DMS79 treated with DMSO at 0.1 percent for 48 hours (cell line): Measurements from ENCODE around the gene SIRT7.

Source experiments
- DNase-seq: peaks from one replicate; lab custom pipeline; 2025; lab: John Stamatoyannopoulos, UW

The SIRT7 gene, protein sequence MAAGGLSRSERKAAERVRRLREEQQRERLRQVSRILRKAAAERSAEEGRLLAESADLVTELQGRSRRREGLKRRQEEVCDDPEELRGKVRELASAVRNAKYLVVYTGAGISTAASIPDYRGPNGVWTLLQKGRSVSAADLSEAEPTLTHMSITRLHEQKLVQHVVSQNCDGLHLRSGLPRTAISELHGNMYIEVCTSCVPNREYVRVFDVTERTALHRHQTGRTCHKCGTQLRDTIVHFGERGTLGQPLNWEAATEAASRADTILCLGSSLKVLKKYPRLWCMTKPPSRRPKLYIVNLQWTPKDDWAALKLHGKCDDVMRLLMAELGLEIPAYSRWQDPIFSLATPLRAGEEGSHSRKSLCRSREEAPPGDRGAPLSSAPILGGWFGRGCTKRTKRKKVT

DNA sequence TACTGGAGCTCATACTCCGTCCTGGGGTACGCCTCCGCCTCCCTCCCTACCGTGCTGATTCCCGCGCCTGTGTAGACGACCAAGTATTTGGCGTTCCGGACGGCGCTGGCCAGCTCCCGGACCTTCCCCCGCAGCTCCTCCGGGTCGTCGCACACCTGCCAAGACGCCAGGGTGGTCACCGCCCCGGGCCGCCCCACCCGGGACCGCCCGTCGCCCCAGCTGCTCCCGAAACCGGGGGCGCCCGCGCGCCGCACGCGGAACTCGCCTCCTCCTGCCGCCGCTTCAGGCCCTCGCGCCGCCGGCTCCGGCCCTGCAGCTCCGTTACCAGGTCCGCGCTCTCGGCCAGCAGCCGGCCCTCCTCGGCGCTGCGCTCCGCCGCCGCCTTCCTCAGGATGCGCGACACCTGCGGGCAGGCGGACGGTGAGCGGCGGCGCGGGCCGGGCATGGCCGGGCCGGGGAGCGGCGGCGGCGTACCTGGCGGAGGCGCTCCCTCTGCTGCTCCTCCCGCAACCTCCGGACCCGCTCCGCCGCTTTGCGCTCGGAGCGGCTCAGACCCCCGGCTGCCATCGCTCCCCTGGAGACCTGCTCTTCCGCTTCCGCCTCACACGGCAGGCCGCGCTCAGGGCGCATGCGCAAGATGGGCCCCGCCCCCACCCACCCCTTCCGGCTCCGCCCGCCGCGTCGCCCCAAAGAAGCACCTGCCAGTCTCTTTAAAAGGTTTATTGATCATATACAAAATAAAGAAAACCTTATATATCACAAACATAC lies at the start of gene SIRT7:
Gene SIRT7 (minus strand): TSS at position 612 of the 768 bp plus-strand sequence. CDS start 45 bp downstream, at position 567.
- peak; percentile 56 for DNase-seq

DNA sequence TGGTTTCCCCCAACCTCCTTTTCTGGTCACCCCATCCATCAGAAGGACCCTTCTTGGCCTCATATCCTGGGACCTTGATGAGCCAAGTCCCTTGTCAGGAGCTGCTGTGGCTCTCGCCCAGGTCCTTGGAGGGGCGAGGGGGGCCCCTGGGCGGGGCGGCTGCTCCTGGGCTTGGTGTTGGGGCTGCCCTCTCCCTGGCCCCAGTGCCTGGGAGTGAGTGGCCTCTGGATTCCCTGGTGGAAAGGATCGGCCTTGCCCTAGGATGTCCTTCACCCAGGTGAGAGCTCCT lies 49.2 kb upstream of the SIRT7 start:
- no peak for DNase-seq

DNA sequence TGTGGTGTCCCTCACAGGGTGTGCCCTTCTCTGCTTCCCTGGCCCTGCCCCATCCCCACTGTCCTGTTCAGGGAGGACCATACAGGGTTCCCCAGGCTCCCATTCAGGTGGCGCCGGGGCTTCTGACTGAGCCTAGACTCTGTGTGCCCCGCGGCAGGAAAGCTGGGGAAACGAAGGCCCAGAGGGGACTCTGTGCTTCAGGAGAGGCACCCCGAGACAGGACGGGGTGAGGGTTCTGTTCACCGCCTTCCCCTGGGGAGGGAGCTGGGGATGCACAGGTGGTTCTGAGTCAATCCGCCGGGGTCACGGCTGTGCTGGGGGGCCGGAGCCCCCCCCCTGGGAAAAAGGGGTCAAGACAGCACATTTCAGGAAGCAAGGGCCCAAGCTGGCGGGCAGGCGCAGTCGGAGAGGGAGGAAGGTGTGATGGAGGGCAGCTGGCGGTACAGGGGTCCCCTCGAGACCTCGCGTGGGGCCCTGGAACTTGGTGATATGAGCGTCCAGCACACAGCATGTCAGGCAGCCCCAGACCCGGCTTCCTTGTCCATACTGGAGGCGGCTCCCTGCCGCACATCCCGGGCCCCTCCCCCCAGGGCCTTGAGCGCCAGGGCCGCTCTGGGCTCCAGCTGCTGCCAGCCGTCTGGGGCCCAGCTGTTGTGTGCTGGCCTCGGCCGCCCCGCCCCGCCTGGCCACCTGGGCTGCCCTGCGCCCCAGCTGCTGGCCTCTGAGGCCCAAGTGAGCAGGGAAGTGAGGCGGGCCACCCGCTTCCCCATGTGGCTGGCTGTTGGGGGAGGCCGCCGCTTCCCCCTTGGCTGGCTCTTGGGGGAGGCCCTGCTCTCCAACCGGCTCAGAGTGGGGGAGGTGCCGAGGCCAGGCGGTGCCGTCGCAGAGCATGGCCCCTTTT lies 48.6 kb upstream of the SIRT7 start:
- DNase-seq: no peak

DNA sequence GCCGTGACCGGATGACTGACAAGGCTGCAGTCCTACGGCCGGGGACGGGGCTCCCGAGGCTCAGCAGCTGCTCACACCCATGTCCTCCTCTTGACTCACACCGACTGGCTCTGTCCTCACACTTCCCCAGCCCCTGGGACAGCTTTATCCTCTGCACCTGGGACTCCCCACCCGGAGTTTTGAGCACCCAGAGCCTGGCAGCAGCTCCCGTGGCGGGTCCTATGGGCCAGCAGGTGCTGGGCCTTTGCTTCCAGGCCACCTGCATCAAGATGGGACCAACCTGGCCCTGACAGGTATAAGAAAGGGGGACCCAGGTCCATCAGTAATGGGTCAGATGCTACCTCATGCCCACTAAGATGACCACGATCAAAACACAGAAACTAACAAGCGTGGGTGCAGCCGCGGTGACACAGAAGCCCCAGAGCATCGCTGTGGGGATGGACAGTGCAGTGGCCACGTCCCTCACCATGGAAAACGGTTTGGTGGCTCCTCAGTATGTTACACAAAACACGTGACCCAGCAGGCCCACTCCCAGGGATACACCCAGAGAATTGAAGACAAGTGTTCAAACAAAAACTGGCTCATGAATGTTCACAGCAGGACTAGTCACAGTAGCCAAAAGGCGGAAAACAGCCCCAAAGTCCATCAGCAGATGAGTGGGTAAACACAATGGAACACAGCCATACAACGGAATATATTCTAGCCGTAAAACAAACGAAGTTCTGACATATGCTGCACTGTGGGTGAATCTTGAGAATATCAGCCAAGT lies 46.3 kb upstream of the SIRT7 start:
- DNase-seq: no peak

DNA sequence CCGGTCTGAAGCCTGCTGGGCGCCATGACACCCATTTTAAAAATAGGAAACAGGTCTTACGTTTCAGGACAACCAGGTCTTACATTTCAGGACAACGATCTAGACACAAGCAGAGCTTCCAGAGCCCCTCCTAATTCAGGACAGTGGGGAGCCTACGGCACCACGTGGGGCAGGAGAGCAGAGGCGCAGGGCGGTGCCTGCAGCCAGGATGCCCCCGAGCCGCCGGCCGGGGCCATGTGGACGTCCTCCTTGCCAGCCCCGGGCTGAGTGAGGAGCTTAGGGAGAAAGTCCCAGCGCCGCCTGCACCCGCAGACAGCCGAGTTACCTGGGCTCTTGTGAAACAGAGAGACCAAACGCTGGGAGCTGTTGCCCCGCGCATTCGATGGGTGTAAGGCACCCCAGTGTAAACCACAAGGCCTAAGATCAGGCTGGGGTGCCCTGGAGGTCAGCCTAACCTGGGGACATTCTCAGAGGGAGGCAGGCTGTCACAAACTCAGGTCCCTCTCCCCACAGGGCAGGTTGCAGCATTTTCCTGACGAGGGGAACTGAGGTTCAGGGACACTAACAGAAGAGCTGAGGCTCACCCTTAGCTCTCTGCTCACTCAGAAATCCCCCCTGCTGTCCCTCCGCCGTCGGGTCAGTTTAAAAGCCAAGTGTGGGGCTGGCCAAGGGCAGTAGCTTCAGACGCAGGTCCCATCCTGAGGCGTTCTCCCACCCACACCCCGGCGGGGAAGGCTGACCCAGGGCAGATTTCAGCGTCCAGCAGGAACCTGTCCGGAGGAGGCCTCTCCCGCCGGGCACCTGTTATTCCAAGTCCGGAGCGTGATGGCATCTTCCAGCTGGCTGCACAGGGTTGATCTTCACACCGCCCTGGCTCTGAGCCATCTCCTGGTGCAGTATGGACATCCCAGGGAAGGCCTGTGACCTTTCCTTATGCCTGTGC lies 44.8 kb upstream of the SIRT7 start:
- no peak for DNase-seq

DNA sequence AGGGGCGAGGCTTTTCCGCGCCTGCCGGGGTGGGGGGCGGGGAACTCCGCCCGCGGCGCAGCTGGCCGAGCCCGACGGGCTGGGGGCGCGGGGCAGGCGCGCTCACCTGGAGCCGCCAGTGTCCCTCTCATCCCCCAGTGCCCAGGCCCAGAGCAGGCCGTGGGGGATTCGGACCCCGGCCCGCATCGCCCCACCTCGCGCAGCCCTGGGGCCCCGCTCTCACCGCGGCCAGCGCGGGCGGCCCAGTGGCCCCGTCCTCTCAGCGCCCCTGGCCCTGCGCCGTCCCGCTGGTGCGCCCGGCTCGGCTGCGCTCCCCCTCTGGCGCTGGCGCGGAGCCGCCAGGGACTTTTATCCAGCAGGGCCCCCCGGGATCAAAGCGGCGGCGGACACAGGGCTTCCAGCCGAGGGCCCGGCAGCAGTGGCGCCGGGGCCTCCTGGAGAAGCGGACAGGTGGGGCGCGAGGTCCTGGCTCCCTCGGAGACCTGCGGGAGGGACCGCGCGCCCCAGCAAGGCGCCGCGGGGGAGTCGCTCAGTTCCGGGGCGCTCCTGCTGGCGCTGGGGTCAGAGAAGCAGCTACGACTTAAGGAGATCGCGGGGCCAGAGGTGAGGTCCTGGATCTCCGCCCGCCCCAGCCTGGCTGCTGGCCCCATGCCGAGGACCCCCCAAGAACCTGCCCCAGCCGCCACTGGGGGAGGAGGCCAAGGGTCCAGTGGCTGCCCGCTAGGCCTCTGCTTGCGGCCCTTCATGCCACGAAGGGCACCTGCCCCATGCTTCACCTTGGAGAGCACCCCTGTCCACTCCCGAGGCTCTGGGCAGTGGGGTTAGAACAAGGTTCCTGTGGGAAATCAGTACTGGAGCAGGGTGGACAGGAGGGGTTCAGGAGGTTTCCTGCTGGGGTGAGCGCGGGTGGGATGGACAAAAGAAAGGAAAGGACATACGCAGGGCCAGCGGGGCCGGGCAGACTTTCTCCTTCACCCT lies 43.8 kb upstream of the SIRT7 start:
- DNase-seq: no peak

DNA sequence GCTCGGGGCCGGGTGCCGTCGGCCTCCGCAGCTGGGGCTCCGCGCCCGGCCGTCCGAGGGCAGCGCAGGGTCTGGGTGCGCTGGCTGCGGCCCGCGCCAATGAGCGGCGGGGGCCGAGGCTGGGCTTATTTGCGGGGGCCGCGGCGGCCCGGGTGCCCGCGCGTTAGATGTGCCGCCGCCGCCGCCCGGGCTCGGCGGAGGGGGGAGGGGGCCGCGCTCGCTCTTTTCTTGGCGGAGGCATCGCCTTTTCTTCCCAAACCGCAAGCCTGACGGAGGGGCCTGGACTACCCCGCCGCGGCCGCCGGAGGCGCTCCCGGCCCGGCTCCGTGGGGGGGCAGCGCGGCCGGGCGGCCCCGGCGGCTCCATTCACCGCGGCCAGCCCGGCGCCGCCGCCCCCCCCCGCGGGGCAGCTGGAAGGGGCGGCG lies 43.1 kb upstream of the SIRT7 start, which contains the start of gene NOTUM:
Gene NOTUM (minus strand): TSS at position 101 of the 425 bp plus-strand sequence. CDS start 278 bp downstream, outside the sequence.
- no peak for DNase-seq

DNA sequence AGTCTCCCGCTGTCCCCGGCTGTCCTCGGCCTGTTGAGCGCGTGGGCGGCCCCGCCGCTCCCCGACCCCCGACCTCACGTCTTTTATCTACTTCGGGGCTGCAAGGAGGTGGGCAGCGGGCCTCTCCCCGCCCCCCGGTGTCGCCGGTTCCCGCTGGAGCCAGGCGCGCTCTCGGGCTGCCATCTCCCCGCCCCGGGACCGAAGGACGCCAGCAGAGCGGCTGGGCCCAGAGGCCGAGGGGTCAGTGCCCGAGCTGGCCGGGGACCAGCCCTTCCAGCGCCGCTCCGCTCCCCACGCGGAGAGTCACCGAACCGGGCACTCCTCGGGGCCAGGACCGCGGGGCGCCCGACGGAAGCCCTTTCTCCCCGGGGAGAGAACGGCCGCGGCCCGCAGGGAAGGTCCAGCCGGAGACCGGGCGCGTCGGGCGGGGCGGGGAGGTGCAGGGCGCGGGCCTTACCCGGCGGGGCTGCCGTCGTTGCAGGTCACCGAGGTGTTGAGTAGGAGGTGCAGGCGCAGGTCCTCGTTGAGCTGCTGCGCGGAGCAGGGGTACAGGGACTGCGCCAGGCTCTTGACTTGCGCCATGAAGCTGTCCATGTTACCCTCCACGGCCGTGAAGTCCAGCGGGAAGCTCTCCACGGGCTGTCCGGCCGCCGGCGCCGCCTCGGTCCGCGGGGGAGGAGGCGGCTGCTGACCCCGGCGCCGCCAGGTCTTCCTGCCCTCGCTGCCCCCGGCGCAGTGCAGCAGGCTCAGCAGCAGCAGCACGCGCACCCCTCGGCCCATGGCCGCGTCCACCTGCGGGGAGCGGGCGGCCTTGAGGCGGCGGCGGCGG lies 42.4 kb upstream of the SIRT7 start:
- no peak for DNase-seq

DNA sequence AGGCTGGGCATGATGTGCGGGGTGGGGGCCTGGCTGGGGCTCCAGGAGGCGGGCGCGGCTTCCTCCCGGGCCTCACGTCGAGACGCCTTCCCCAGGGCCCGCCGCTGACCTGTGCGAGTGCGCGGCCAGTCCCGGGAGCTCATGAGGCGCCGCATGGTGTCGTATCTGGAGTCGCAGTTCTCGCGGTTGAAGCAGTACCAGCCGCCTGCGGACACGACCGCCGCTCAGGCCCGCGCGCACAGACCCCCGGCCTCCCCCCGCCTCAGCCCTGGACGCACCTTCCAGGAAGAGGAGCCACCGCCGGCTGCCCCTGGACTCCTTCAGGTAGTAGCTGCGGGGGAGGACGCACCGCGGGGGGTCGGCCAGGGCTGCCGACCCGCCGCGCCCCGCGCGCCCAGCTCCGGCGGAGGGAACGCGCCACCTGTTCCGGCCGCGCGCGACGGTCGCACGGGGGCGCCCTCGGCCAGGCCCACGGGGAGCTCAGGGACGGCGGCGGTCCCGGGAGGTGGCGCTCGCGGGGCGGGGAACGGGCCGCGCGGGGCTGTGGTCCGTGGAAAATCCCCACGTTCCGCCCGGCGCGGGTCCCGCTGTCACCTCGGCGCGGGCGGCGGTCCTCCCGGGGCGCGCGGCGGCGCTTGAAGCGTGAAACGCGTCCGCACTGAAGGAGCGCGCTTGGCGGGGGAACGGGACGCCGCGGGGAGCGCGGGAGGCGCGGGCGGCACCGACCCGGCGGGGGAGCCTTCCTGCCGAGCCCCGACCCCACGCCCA lies 41.6 kb upstream of the SIRT7 start:
- DNase-seq: no peak

DNA sequence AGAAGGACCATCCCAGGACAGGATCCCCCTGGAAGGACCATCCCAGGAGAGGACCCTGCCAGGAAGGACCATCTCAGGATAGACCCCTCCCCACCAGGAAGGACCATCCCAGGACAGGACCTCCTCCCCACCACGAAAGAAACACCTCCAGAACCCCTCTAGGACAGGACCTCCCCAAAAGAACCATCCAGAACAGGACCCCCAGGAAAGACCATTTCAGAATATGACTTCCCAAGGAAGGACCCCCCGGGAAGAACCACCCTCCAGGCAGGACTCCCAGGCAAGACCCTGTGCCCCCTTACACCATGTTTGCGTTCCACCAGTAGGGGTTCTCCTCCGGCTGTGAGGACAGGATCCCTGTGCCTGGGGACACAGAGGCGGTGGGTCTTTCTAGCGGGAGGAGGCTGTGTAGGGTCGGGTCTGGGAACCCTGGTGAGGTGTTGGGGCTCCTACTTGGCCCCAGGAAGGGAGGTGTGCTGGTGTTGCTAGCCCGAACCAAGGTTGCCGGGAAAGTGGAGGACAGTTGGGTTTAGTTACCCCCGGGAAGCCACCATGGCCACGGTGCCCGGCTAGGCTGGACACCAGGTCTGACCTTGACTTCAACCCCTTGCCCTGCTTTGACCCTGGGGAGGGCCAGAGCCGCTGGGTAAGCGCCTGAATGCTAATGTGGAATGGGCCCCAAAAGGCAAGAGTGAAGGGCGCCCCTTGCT lies 40.8 kb upstream of the SIRT7 start:
- DNase-seq: no peak

DNA sequence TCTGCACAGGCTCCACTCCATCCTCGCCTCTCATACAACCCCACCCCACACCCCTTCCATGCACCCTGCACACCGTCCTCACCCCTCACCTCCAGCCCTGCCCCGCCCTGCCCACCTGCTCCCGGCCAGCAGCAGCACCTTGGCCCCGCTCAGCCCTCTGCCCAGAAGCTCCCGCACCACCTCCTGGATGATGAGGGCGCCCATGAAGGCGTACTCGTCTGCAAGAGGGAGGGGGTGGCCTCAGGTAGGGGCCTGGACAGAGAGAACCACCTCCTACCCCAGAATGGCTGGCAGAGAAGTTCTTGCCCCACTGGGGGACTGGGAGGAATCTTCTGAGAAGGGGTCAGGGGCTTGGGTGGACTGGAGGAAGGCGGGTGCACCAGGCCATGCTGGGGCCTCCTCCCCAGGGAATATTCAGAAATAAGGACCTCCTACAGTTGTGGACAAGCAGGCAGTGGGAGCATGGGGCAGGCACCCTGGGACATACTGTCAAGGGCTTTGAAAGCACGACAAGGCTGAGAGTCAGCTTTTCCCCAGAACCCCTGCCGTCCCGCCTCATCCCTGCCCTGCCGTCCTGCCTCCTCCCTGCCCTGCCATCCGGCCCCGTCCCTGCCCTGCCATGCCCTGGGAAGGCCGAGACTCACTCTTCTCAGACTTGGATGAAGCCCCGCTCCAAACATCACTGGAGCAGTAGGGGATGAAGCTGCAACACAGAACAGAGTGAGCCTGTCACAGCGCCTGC lies 39.9 kb upstream of the SIRT7 start:
- no peak for DNase-seq

DNA sequence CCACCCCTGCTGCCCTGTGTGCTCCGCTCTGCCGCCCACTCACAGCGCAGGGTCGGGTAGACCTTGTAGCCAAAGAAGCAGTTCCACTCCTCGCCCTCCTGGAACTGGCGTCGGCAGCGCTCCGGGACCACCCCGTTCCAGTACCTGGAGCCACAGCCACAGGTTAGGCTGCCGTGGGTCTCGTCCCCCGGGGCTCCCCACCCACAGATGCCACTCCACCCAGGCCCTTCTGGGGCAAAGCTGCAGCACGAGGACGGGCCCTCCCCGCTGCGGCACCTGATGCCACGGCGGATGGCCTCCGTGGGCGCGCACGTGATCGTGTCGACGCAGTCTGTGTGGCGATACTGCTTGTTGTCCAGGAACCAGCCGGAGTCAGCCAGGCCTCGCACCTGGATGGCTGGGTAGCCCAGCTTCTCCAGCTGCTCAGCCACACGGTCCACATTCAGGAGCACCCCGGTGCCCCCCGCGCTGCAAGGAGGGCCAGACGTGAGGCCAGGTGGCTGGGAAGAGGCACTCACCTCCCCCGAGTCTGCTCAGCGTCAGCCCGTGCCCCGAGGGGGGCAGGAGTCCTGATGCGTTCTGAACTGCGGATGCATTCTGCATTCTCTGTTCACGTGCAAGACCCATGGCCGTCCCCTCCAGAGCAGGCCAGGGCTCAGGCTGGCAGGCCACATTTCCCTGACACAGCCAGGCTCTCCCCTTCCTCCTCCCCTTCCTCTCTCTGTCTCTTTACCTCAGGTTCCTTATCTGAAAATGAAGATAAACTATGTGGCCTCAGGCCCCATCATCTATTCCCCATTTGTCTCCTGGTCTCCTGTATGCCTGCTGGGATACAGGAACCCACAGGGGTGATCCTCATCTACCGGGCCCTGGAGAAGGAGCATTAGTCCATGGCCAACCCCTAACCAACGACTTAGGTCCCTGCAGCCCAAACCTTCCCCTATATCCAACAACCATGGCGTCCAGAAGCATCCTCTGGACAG lies 38.9 kb upstream of the SIRT7 start:
- DNase-seq: no peak

DNA sequence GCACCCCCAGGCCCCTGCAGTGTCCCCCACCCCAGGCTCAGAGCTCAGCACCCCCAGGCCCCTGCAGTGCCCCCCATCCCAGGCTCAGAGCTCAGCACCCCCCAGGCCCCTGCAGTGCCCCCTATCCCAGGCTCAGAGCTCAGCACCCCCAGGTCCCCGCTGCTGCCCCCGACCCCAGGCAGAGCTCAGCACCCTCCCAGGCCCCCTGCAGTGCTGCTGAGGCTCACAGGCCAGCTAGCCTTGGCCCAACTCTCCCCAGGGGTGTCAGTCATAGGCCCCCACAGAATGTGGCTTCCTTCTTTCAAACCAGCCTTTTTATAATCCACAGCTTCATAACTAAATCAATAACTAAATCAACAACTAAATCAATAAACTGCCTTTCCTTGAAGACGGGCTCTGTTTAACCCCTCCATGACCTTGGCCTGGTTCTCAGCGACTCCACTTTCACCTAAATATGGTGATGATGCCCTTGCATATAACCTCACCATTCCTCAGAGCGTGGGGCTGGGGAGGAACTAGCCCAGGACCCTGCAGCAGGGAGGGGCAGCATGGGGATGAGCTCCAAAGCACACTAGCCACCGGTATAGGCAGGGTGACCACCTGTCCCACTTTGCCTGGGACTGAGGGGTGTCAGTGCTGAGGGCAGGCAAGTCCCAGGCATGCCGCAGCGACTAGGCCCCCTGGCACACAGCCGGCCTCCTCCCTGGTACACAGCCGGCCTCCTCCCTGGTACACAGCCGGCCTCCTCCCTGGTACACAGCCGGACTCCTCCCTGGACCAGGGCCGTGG lies 38.0 kb upstream of the SIRT7 start:
- DNase-seq: no peak

DNA sequence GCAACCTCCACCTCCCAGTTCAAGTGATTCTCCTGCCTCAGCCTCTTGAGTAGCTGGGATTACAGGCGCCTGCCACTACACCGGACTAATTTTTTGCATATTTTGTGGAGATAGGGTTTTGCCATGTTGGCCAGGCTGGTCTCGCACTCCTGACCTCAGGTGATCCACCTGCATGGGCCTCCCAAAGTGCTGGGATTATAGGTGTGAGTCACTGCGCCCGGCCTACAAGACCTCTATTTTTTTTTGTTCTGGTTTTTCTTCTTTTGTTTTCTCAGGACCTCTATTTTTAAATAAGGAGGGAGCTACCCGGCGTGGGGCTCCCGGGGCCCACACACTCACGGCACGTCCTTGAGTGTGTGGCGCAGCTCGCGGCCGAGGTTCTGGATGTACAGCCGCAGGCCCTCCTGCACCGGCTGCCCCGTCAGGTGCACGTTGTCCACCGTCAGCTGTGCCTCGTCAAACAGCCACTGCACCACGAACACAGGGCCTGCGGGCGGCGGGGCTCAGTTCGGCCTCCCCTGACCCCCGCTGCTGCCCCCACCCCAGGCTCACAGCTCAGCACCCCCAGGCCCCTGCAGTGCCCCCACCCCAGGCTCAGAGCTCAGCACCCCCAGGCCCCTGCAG lies 37.2 kb upstream of the SIRT7 start:
- no peak for DNase-seq
